CD4-positive, alpha-beta T cell treated with Interferon gamma for 1 hour (primary cell): Measurements from ENCODE around the gene C10orf67.

ENCODE experiments used
- DNase-seq: peaks from one replicate; pipeline ENCODE4 v3.0.0-alpha.2; 2020

Gene C10orf67

GRCh38 chr10:23157239-23157681 is 187.3 kb downstream of the C10orf67 start:
- no peak for DNase-seq

DNA sequence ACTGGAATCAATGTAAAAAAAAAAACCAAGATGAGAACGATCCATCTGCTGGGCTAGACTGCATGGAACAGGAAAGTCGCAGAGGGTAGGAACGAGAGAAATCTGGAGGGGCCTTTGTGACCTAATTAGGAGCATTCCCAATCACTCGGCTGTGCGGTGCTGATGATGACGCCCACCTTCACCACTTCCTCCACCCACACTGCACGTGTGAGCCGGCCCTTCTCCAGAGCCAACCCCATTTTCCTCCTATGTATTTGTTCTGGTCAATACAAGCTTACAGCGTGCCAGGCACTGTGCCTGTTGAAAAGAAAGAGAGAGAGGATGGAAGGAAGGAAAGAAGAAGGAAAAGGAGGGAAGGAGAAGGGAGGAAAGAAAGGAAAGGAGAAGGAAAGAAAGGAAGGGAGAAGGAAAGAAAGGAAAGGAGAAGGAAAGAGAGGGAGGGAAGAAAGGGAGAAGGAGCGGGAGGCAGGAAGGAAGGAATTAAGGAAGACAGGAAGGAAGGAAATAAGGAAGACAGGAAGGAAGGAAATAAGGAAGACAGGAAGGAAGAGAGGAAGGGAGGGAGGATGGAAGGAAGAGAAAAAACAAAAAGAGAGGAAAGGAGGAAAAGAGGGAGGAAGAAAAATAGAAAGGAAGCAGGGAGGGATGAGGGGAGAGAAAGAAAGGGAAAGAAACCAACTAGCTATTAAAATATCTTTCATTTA is 188.0 kb downstream of the C10orf67 start:
- no peak for DNase-seq

- DNase-seq: no peak
Measured at GRCh38 chr10:23155169-23155568, 189.4 kb downstream of the C10orf67 start.
